Measurements from ENCODE around the gene LDB1.

Gene LDB1

DNA sequence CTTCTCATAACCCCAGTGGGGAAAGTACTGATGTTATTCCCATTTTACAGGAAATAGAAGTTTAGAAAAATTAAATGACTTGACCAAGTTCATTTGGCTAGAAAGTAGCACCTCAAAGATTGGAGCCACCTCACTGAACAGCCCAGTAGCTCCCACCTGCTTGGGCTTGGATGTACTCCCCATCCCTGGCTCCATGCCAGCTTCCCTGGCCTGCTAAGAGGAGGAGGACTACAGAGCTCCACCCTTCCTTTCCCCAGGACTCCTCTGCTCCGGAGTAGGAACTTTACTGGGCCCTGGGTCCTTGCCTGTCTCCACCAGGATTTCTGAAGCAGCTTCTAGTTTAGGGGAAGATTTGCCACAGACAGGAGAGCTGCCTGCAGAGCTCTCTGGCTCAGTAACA lies 52.0 kb downstream of the LDB1 start:
- Histone ChIP-seq H3K27me3 (replicated peaks; ENCODE audit: control insufficient read depth, insufficient read depth, low read length) (no peaks in the 10 kb centered on the region), H3K4me3 (ENCODE audit: low read length) (no peak overlapping the region), H3K4me1 (ENCODE audit: control insufficient read depth, insufficient read depth, low read length) (peaks cover 24% of the 10 kb centered on the region), H3K9me3 (ENCODE audit: control insufficient read depth, low read length) (no peaks in the 10 kb centered on the region), H3K36me3 (ENCODE audit: control insufficient read depth, insufficient read depth, low read length, severe bottlenecking) (peaks cover 4% of the 10 kb centered on the region), H3K9ac (ENCODE audit: low read length) (no peak overlapping the region)
- peak; percentile 25 for DNase-seq (ENCODE audit: low read depth)

DNA sequence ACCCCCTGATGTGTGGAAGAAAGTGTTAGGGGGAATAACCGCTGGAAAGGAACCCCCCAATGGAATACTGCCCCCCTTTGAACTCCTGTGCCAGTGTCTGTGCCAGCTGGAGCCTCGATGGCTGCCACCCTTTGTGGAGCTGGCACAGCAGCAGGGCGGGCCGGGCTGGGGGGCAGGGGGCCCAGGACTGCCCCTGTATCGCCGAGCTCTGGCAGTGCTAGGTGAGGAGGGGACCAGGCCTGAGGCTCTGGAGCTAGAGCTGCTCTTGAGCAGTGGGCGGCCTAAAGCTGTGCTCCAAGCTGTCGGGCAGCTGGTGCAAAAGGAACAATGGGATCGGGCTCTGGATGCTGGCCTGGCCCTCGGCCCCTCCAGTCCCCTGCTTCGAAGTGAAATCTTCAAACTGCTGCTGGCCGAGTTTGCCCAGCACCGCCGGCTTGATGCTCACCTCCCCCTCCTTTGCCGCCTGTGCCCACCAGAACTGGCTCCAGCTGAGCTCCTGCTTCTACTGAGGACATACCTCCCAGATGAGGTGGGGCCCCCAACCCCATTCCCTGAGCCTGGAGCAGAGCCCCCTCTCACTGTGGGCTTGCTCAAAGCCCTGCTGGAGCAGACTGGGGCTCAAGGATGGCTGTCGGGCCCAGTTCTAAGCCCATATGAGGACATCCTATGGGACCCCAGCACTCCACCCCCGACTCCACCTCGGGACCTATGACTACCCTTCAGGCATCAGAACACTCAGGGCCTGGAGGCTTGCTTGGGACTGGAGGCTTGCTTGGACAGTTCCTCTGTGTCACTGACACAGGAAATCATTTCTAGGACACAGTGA lies 52.9 kb downstream of the LDB1 start:
- DNase-seq (ENCODE audit: low read depth), result no peak
- Histone ChIP-seq H3K9me3 (ENCODE audit: control insufficient read depth, low read length) (no peaks in the 10 kb centered on the region), H3K36me3 (ENCODE audit: control insufficient read depth, insufficient read depth, low read length, severe bottlenecking) (peaks cover 4% of the 10 kb centered on the region), H3K27me3 (replicated peaks; ENCODE audit: control insufficient read depth, insufficient read depth, low read length) (no peaks in the 10 kb centered on the region), H3K4me1 (ENCODE audit: control insufficient read depth, insufficient read depth, low read length) (peaks cover 24% of the 10 kb centered on the region), H3K9ac (ENCODE audit: low read length) (peak overlapping the region; percentile 96), H3K4me3 (ENCODE audit: low read length) (peak overlapping the region; percentile 92)

DNA sequence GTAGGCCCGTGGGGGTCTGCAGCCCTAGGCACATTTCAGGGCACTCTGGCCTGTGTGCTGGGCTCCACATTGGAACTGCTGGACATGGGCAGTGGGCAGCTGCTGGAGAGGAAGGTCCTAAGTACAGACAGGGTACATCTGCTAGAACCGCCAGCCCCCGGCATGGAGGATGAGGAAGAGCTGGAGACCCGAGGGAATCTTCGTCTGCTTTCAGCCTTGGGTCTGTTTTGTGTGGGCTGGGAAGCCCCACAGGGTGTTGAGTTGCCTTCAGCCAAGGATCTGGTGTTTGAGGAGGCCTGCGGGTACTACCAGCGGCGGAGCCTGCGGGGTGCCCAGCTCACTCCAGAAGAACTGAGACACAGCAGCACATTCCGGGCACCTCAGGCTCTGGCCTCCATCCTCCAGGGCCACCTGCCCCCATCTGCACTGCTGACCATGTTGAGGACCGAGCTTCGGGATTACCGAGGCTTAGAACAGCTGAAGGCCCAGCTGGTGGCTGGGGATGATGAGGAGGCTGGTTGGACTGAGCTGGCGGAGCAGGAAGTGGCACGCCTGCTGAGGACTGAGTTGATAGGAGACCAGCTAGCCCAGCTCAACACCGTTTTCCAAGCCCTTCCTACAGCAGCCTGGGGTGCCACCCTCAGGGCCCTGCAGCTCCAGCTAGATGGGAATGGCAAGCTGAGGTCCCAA lies 53.6 kb downstream of the LDB1 start:
- Histone ChIP-seq H3K9me3 (ENCODE audit: control insufficient read depth, low read length) (no peaks in the 10 kb centered on the region), H3K27me3 (replicated peaks; ENCODE audit: control insufficient read depth, insufficient read depth, low read length) (no peaks in the 10 kb centered on the region), H3K9ac (ENCODE audit: low read length) (peak overlapping the region; percentile 96), H3K36me3 (ENCODE audit: control insufficient read depth, insufficient read depth, low read length, severe bottlenecking) (peaks cover 4% of the 10 kb centered on the region), H3K4me3 (ENCODE audit: low read length) (peak overlapping the region; percentile 92), H3K4me1 (ENCODE audit: control insufficient read depth, insufficient read depth, low read length) (peaks cover 24% of the 10 kb centered on the region)
- DNase-seq (ENCODE audit: low read depth), result no peak

DNA sequence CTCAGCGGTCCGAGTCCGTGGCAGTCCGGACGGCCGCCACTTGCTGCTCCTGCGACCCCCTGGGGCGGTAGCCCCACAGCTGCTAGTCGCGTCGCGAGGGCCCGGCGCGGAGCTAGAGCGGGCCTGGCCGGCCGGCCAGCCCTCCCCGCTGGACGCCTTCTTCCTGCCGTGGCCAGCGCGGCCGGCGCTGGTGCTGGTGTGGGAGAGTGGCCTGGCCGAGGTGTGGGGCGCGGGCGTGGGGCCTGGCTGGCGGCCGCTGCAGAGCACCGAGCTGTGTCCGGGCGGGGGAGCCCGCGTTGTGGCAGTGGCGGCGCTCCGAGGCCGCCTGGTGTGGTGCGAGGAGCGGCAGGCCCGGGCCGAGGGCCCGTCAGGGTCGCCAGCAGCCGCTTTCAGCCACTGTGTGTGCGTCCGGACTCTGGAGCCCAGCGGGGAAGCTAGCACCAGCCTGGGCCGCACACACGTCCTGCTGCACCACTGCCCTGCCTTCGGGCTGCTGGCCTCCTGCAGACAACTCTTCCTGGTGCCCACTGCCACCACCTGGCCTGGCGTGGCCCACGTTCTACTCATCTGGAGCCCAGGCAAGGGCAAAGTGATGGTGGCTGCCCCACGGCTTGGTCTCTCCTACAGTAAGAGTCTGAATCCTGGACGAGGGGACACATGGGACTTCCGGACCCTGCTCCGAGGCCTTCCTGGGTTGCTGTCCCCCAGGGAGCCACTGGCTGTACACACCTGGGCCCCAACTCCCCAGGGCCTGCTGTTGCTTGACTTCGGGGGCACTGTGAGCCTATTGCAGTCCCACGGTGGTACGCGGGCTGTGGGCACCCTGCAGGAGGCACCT lies 54.4 kb downstream of the LDB1 start:
- H3K4me1 ChIP-seq (ENCODE audit: control insufficient read depth, insufficient read depth, low read length), result peaks cover 24% of the 10 kb centered on the region
- H3K9me3 ChIP-seq (ENCODE audit: control insufficient read depth, low read length), result no peaks in the 10 kb centered on the region
- H3K27me3 ChIP-seq (replicated peaks; ENCODE audit: control insufficient read depth, insufficient read depth, low read length), result no peaks in the 10 kb centered on the region
- DNase-seq (ENCODE audit: low read depth), result peak; percentile 68
- peak overlapping the region; percentile 92 for H3K4me3 ChIP-seq (ENCODE audit: low read length)
- H3K36me3 ChIP-seq (ENCODE audit: control insufficient read depth, insufficient read depth, low read length, severe bottlenecking), result peaks cover 4% of the 10 kb centered on the region
- H3K9ac ChIP-seq (ENCODE audit: low read length), result peak overlapping the region; percentile 96

DNA sequence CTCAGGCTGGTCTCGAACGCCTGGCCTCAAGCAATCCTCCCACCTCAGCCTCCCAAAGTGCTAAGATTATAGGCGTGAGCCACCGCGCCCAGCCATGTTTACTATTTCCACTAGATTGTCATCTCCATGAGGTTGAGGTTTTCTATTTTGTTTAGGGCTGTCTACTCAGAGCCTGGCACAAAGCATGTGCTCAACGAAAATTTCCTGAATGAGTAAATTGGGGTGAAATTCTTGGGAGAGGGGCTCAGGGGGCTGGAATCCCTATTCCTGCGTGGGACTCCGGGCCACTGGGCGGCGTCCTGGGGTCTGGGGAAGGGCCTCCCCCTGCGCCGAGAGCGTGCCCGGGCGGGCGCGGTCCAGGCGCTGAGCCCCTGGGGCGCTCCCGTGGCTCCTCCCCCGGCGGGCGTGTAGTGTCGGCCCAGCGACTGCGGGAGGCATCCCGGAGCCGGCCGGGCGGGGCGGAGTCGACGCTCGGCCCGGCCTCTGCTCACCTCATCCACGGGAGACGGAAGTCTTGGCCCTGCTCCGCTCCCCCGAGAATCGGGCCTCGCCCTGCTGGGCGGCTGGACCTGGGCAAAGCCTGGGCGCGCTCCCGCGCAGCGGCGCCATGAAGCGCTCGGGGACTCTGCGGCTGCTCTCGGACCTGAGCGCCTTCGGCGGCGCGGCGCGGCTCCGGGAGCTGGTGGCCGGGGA lies 55.2 kb downstream of the LDB1 start, which contains the start of gene HPS6:
HPS6 (plus strand) TSS at position 482 of the 693 bp plus-strand sequence; CDS start at position 608, 126 bp downstream.
- Histone ChIP-seq H3K27me3 (replicated peaks; ENCODE audit: control insufficient read depth, insufficient read depth, low read length) (no peaks in the 10 kb centered on the region), H3K9ac (ENCODE audit: low read length) (peak within 1 kb of the TSS; percentile 96), H3K36me3 (ENCODE audit: control insufficient read depth, insufficient read depth, low read length, severe bottlenecking) (peaks cover 4% of the 10 kb centered on the region), H3K4me1 (ENCODE audit: control insufficient read depth, insufficient read depth, low read length) (peaks cover 24% of the 10 kb centered on the region), H3K4me3 (ENCODE audit: low read length) (peak within 1 kb of the TSS; percentile 92), H3K9me3 (ENCODE audit: control insufficient read depth, low read length) (no peaks in the 10 kb centered on the region)
- DNase-seq (ENCODE audit: low read depth), result peak; percentile 97

DNA sequence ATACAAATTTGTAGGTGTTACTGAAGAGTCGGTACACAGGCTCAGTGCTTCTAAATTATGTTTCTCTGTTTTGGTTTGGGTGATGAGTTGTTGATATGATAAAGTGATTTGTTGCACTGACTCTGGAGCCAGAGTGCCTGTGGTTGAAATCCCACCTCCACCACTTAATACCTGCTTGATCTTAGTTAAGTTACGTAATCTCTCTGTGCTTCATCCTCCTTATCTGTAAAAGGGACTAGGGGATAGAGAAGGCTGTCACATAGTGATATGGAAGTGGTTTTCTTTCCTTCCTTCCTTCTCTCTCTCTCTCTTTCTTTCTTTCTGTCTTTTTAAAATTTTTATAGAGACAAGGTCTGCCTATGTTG lies 55.7 kb downstream of the LDB1 start:
- H3K9ac ChIP-seq (ENCODE audit: low read length), result peak overlapping the region; percentile 96

DNA sequence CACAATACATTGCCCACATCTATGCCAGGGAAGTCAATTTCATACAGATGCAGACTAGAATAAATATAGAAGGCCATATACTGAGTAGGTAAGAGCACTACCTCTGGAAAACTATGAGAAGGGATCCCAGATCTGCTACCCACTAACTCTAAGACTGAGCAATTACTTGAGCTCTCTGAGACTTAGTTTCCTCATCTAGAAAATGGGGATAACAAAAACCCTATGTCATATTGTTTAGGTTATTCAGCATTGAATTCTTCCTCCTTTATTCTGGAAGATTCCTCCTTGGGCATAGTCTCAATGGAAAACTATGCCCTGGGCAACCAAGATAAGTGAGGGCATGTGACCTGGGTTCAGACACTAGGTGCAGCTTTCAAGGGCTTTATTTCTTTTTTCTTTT lies 60.2 kb downstream of the LDB1 start:
- no peak overlapping the region for H3K9ac ChIP-seq (ENCODE audit: low read length)
- no peak overlapping the region for H3K4me3 ChIP-seq (ENCODE audit: low read length)
- H3K27me3 ChIP-seq (replicated peaks; ENCODE audit: control insufficient read depth, insufficient read depth, low read length), result no peaks in the 10 kb centered on the region
- no peaks in the 10 kb centered on the region for H3K36me3 ChIP-seq (ENCODE audit: control insufficient read depth, insufficient read depth, low read length, severe bottlenecking)
- peaks cover 5% of the 10 kb centered on the region for H3K4me1 ChIP-seq (ENCODE audit: control insufficient read depth, insufficient read depth, low read length)
- no peak for DNase-seq (ENCODE audit: low read depth)
- H3K9me3 ChIP-seq (ENCODE audit: control insufficient read depth, low read length), result no peaks in the 10 kb centered on the region

More for the DNA sequence above, 55.7 kb downstream of the LDB1 start:
- Histone ChIP-seq H3K27me3 (replicated peaks; ENCODE audit: control insufficient read depth, insufficient read depth, low read length) (no peaks in the 10 kb centered on the region), H3K4me1 (ENCODE audit: control insufficient read depth, insufficient read depth, low read length) (peaks cover 24% of the 10 kb centered on the region), H3K4me3 (ENCODE audit: low read length) (peak overlapping the region; percentile 92), H3K9me3 (ENCODE audit: control insufficient read depth, low read length) (no peaks in the 10 kb centered on the region), H3K36me3 (ENCODE audit: control insufficient read depth, insufficient read depth, low read length, severe bottlenecking) (peaks cover 4% of the 10 kb centered on the region)
- DNase-seq (ENCODE audit: low read depth), result no peak
